ENCODE data around the gene TRPC6. TPM values are rescaled to one million over a fixed set of nuclear protein-coding genes. Genes with fewer than 3 reads are reported as not detected.

Gene TRPC6
- total RNA-seq, 3 donors from 2014 or later: 4.3 to 10.7 (median 6.2) TPM

GRCh38 chr11:101511065-101511464, 72.7 kb downstream of the TRPC6 start:
- no peaks in the 10 kb centered on the region for H3K36me3 ChIP-seq
- no peak overlapping the region for H3K27ac ChIP-seq
- H3K4me3 ChIP-seq: no peak overlapping the region
- intact Hi-C loops (cut with DNase I; ENCODE audit: low total_unique reads): no loop called here
- no peaks in the 10 kb centered on the region for H3K27me3 ChIP-seq
- H3K9me3 ChIP-seq: no peaks in the 10 kb centered on the region
- TF ChIP-seq CTCF (IDR thresholded peaks at IDR 0.05): no peak
- TF ChIP-seq POLR2AphosphoS5 (IDR thresholded peaks at IDR 0.05): no peak
- no peak for TF ChIP-seq POLR2A (IDR thresholded peaks at IDR 0.05)
- H3K4me1 ChIP-seq: no peaks in the 10 kb centered on the region
- no peak for DNase-seq (ENCODE audit: low spot score in 2 of 2)

- Histone ChIP-seq H3K27ac (no peak overlapping the region), H3K36me3 (no peaks in the 10 kb centered on the region), H3K27me3 (no peaks in the 10 kb centered on the region), H3K4me3 (no peak overlapping the region), H3K4me1 (no peaks in the 10 kb centered on the region), H3K9me3 (no peaks in the 10 kb centered on the region)
- TF ChIP-seq POLR2A (IDR thresholded peaks at IDR 0.05) (no peak), POLR2AphosphoS5 (IDR thresholded peaks at IDR 0.05) (no peak), CTCF (IDR thresholded peaks at IDR 0.05) (no peak)
- intact Hi-C loops (cut with DNase I; ENCODE audit: low total_unique reads): no loop called here
- no peak for DNase-seq (ENCODE audit: low spot score in 2 of 2)
These were observed 73.2 kb downstream of the TRPC6 start for GRCh38 chr11:101510591-101510990.

- Histone ChIP-seq H3K27me3 (no peaks in the 10 kb centered on the region), H3K27ac (no peak overlapping the region), H3K36me3 (no peaks in the 10 kb centered on the region), H3K4me1 (no peaks in the 10 kb centered on the region), H3K9me3 (no peaks in the 10 kb centered on the region), H3K4me3 (no peak overlapping the region)
- intact Hi-C loops (cut with DNase I; ENCODE audit: low total_unique reads): no loop called here
- TF ChIP-seq CTCF (IDR thresholded peaks at IDR 0.05) (no peak), POLR2AphosphoS5 (IDR thresholded peaks at IDR 0.05) (no peak), POLR2A (IDR thresholded peaks at IDR 0.05) (no peak)
- DNase-seq (ENCODE audit: low spot score in 2 of 2): no peak
These were observed 73.9 kb downstream of the TRPC6 start for GRCh38 chr11:101509922-101510321.

GRCh38 chr11:101508370-101508769, 75.4 kb downstream of the TRPC6 start:
- TF ChIP-seq POLR2AphosphoS5 (IDR thresholded peaks at IDR 0.05) (no peak), POLR2A (IDR thresholded peaks at IDR 0.05) (no peak), CTCF (IDR thresholded peaks at IDR 0.05) (no peak)
- H3K36me3 ChIP-seq: no peaks in the 10 kb centered on the region
- H3K9me3 ChIP-seq: no peaks in the 10 kb centered on the region
- intact Hi-C loops (cut with DNase I; ENCODE audit: low total_unique reads): no loop called here
- H3K27me3 ChIP-seq: no peaks in the 10 kb centered on the region
- no peak overlapping the region for H3K4me3 ChIP-seq
- H3K4me1 ChIP-seq: no peaks in the 10 kb centered on the region
- no peak overlapping the region for H3K27ac ChIP-seq
- DNase-seq (ENCODE audit: low spot score in 2 of 2): no peak

GRCh38 chr11:101498891-101499290, 84.9 kb downstream of the TRPC6 start:
- DNase-seq (ENCODE audit: low spot score in 2 of 2): no peak
- TF ChIP-seq POLR2A (IDR thresholded peaks at IDR 0.05): no peak
- intact Hi-C loops (cut with DNase I; ENCODE audit: low total_unique reads): no loop called here
- Histone ChIP-seq H3K27me3 (no peaks in the 10 kb centered on the region), H3K4me3 (no peak overlapping the region), H3K36me3 (no peaks in the 10 kb centered on the region), H3K27ac (no peak overlapping the region), H3K4me1 (no peaks in the 10 kb centered on the region), H3K9me3 (no peaks in the 10 kb centered on the region)

GRCh38 chr11:101497291-101497690, 86.5 kb downstream of the TRPC6 start:
- TF ChIP-seq CTCF (IDR thresholded peaks at IDR 0.05): no peak
- TF ChIP-seq POLR2A (IDR thresholded peaks at IDR 0.05): no peak
- no peak for TF ChIP-seq POLR2AphosphoS5 (IDR thresholded peaks at IDR 0.05)
- DNase-seq (ENCODE audit: low spot score in 2 of 2): no peak
- Histone ChIP-seq H3K36me3 (no peaks in the 10 kb centered on the region), H3K4me1 (no peaks in the 10 kb centered on the region), H3K9me3 (no peaks in the 10 kb centered on the region), H3K4me3 (no peak overlapping the region), H3K27ac (no peak overlapping the region), H3K27me3 (no peaks in the 10 kb centered on the region)
- intact Hi-C loops (cut with DNase I; ENCODE audit: low total_unique reads): no loop called here
